H1 (cell line): ENCODE data around the gene HFE. TPM values are rescaled to one million over a fixed set of nuclear protein-coding genes. Genes with fewer than 3 reads are reported as not detected.

Experiments
- POU5F1 ChIP-seq: IDR thresholded peaks from 2 replicates; pipeline ENCODE4 v1.6.1; 2011; ENCODE audit warnings: low read depth, mild to moderate bottlenecking, low read length, moderate library complexity
- RFX5 ChIP-seq: IDR thresholded peaks from 2 replicates; pipeline ENCODE4 v1.6.1; 2011; ENCODE audit warnings: low read depth, low read length, improper control_type of control experiment, borderline replicate concordance
- polyA plus RNA-seq, 7 experiments: library from polyadenylated mRNA; depleted of rRNA in 3 of 7; stranded (reverse) in 5 of 7; unstranded in 2 of 7; fragments of >200 nt in 5 of 7; fragments of 200-250 nt in 2 of 7; gene quantifications; 1 replicate in 5 of 7; 2 replicates in 1 of 7; 4 replicates in 1 of 7; pipeline versions ENCODE4 v1.2.1 to v1.2.3, GENCODE V29; 2011 to 2013; ENCODE audit warnings: missing spikeins in 2 of 7, mixed read lengths in 2 of 7
- total RNA-seq: library from RNA; stranded (reverse); fragmentation: NEBNext Ultra II Directional; extraction: Animal tissue kit (Norgen Biotek cat#: 25700); gene quantifications from 2 replicates; pipeline ENCODE4 v1.2.1, GENCODE V29; 2021

Gene HFE
- total and polyA plus RNA-seq, 2 of the 8 experiments (the other 6 are each of a cell fraction or from before 2014, with no cell fraction given): 1.6 to 2.0 TPM

DNA sequence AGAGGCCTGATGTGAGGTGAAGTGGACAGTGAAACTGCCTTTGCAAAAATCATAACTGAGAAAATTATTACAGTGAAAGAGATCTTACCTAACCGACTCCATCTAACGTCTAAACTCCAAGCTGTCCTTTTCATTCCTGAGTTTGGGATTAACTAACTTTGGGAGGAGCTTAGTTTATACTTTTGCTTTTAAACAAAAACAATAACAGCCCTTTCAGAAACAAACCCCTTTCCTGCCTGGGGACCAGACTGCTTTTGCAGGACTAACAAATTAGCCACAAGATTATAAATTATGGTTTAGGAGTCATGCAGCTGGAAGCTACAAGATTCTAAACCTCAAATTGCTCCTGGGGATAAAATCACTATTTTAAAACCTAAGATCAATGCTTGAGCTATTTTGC is 38.6 kb upstream of the HFE start (continued):
- TF ChIP-seq RFX5 (no peak), POU5F1 (no peak)
